ENCODE data around the gene EXOC3. TPM values are rescaled to one million over a fixed set of nuclear protein-coding genes. Genes with fewer than 3 reads are reported as not detected.

EXOC3 gene
- total RNA-seq, 2 donors from 2014 or later: 60.2 to 89.8 TPM

DNA sequence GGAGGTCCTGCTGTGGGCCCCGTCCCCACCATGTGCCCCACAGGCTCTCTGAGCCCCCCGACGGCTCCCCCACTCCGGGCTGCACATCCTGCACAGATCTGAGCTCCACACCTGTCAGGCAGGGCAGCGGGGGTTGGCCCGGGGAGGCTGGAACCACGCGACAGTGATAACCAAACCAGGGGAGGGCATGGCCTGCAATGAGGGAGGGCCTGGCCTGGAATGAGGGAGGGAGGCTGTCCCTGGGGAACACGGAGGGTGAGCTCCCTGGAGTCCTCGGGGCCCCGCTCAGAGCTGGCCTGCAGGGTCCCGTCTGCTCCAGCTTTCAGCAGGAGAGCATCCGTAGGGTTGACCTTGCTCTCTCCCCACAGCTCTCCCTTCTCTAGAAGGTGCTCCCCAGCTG lies 50.8 kb downstream of the EXOC3 start:
- Mint-ChIP-seq H3K9me3 (no peaks in the 10 kb centered on the region), H3K4me3 (no peak overlapping the region), H3K27ac (no peak overlapping the region), H3K4me1 (ENCODE audit: low read depth in 2 of 2) (peaks cover 0 to 3% of the 10 kb centered on the region in 2 donors), H3K36me3 (no peaks in the 10 kb centered on the region), H3K27me3 (peaks cover 0 to 5% of the 10 kb centered on the region in 2 donors)
- DNase-seq (ENCODE audit: low spot score) (no peak), ATAC-seq (peak; percentile 8 to 29)

- Mint-ChIP-seq H3K27me3 (peaks cover 0 to 5% of the 10 kb centered on the region in 2 donors), H3K4me1 (ENCODE audit: low read depth in 2 of 2) (peaks cover 0 to 3% of the 10 kb centered on the region in 2 donors), H3K4me3 (no peak overlapping the region), H3K9me3 (no peaks in the 10 kb centered on the region), H3K27ac (no peak overlapping the region), H3K36me3 (no peaks in the 10 kb centered on the region)
- DNase-seq (ENCODE audit: low spot score) (no peak), ATAC-seq (no peak)
Measured at GRCh38 chr5:494667-495255, 51.8 kb downstream of the EXOC3 start.

DNA sequence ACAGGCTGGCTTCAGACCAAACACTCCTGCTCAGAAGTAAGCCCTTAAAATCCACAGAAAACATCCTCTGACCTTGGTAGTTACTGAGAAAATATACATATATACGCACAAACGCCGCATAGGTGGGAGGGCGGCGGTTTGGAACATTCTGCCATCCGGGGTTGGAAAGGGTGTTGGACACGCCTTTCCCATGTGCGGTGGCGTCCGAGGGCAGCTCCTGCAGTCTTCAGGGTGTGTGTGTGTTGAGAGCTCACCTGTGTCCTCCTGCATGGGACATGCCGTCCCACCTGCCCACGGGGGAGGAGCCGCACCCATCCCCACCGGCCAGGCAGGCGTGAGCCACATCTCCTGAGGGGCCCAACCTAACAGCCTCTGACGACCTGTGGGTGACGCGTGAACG lies 53.1 kb downstream of the EXOC3 start:
- no peak overlapping the region for H3K27ac Mint-ChIP-seq
- ATAC-seq: no peak
- no peak overlapping the region for H3K4me3 Mint-ChIP-seq
- H3K4me1 Mint-ChIP-seq (ENCODE audit: low read depth in 2 of 2): peaks cover 0 to 3% of the 10 kb centered on the region in 2 donors
- peaks cover 0 to 5% of the 10 kb centered on the region in 2 donors for H3K27me3 Mint-ChIP-seq
- no peak for DNase-seq (ENCODE audit: low spot score)
- no peaks in the 10 kb centered on the region for H3K9me3 Mint-ChIP-seq
- no peaks in the 10 kb centered on the region for H3K36me3 Mint-ChIP-seq

- H3K27ac Mint-ChIP-seq: no peak overlapping the region
- DNase-seq (ENCODE audit: low spot score) (no peak), ATAC-seq (no peak)
- no peaks in the 10 kb centered on the region for H3K9me3 Mint-ChIP-seq
- H3K4me3 Mint-ChIP-seq: no peak overlapping the region
- H3K4me1 Mint-ChIP-seq (ENCODE audit: low read depth in 2 of 2): no peaks in the 10 kb centered on the region
- peaks cover 2 to 5% of the 10 kb centered on the region in 2 donors for H3K27me3 Mint-ChIP-seq
- no peaks in the 10 kb centered on the region for H3K36me3 Mint-ChIP-seq
Measured at GRCh38 chr5:497090-497700, 54.2 kb downstream of the EXOC3 start.

DNA sequence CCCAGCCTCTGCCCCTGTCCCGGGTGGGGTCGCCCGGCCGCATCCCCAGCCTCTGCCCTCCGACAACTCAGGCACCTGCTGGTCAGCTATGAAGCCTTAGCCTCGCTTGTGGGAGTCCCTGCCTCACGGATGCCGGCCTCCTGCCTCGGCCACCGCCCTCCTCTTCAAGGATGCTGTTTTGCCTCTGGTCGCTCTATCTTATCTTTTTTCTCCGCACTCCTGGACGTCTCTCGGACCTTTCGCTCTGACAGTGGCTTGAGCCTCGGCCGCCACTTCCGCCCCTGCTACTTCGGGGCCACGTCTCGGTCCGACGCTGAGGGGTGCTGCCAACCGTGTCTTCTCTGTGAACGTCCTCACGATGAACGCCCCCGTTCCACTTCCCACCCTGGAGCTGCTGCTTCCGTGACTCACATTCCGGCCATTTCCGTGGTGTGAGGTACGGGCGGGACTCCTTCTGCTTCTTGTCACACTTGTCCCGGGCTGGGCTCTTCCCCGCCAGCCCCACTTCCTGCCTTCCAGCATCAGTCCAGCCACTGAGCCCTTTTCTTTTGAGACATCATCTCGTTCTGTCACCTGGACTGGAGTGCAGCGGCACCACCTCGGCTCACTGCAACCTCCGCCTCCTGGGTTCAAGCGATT lies 55.0 kb downstream of the EXOC3 start:
- Mint-ChIP-seq H3K9me3 (no peaks in the 10 kb centered on the region), H3K27ac (no peak overlapping the region), H3K36me3 (no peaks in the 10 kb centered on the region), H3K27me3 (peaks cover 7 to 10% of the 10 kb centered on the region in 2 donors), H3K4me1 (ENCODE audit: low read depth in 2 of 2) (no peaks in the 10 kb centered on the region), H3K4me3 (no peak overlapping the region)
- DNase-seq (ENCODE audit: low spot score): no peak
- no peak for ATAC-seq

- Mint-ChIP-seq H3K27ac (no peak overlapping the region), H3K36me3 (no peaks in the 10 kb centered on the region), H3K9me3 (no peaks in the 10 kb centered on the region), H3K4me1 (ENCODE audit: low read depth in 2 of 2) (no peaks in the 10 kb centered on the region), H3K4me3 (no peak overlapping the region), H3K27me3 (peaks cover 7 to 13% of the 10 kb centered on the region in 2 donors)
- ATAC-seq (no peak), DNase-seq (ENCODE audit: low spot score) (no peak)
Measured at GRCh38 chr5:499233-500209, 56.5 kb downstream of the EXOC3 start.

- no peak overlapping the region for H3K4me3 Mint-ChIP-seq
- H3K27me3 Mint-ChIP-seq: peaks cover 7 to 13% of the 10 kb centered on the region in 2 donors
- no peak for DNase-seq (ENCODE audit: low spot score)
- no peaks in the 10 kb centered on the region for H3K4me1 Mint-ChIP-seq (ENCODE audit: low read depth in 2 of 2)
- H3K27ac Mint-ChIP-seq: no peak overlapping the region
- no peaks in the 10 kb centered on the region for H3K9me3 Mint-ChIP-seq
- ATAC-seq: peak in 1 of 2 donors; percentile 29
- no peaks in the 10 kb centered on the region for H3K36me3 Mint-ChIP-seq
Measured at GRCh38 chr5:500491-500890, 57.5 kb downstream of the EXOC3 start.

- Mint-ChIP-seq H3K36me3 (no peaks in the 10 kb centered on the region), H3K4me3 (no peak overlapping the region), H3K9me3 (no peaks in the 10 kb centered on the region), H3K27ac (no peak overlapping the region), H3K4me1 (ENCODE audit: low read depth in 2 of 2) (no peaks in the 10 kb centered on the region), H3K27me3 (peaks cover 7 to 13% of the 10 kb centered on the region in 2 donors)
- DNase-seq (ENCODE audit: low spot score) (no peak), ATAC-seq (no peak)
Measured at GRCh38 chr5:501105-501830, 58.3 kb downstream of the EXOC3 start.

GRCh38 chr5:501831-502184 lies 58.8 kb downstream of the EXOC3 start:
- ATAC-seq: no peak
- Mint-ChIP-seq H3K27ac (no peak overlapping the region), H3K27me3 (peaks cover 7 to 13% of the 10 kb centered on the region in 2 donors), H3K4me1 (ENCODE audit: low read depth in 2 of 2) (no peaks in the 10 kb centered on the region), H3K36me3 (no peaks in the 10 kb centered on the region), H3K4me3 (no peak overlapping the region), H3K9me3 (no peaks in the 10 kb centered on the region)
- DNase-seq (ENCODE audit: low spot score): no peak

DNA sequence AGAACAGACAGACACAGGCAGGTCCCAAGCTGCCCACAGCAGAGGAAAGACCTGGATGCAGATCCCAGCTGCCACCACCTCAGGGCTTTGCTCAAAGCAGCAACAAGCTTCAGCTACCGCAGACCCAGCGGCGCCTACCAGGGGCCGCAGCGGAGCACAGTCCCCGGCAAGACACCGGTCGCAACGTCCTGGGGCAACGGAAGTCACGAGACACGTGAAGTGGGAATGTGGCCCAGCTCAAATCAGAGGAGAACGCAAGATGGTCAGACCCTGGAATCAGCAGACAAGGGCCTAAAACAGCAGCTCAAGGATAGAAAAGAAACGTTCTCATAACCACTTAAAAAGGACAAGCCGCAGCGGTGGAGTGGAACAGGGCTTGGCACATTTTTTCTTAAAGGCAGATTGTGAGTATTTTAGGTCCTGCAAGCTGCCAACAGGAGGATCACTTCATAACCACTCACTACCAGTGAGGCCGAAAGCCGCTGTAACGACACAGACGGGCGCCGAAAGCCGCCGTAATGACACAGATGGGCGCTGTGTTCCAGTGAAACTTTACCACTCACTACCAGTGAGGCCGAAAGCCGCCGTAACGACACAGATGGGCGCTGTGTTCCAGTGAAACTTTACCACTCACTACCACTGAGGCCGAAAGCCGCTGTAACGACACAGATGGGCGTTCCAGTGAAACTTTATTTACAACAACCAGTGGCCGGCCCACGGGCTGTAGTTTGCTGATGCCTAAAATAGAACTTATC lies 59.5 kb downstream of the EXOC3 start:
- H3K36me3 Mint-ChIP-seq: no peaks in the 10 kb centered on the region
- H3K27ac Mint-ChIP-seq: no peak overlapping the region
- DNase-seq (ENCODE audit: low spot score): no peak
- peaks cover 7 to 13% of the 10 kb centered on the region in 2 donors for H3K27me3 Mint-ChIP-seq
- no peaks in the 10 kb centered on the region for H3K4me1 Mint-ChIP-seq (ENCODE audit: low read depth in 2 of 2)
- ATAC-seq: no peak
- no peaks in the 10 kb centered on the region for H3K9me3 Mint-ChIP-seq
- no peak overlapping the region for H3K4me3 Mint-ChIP-seq

- ATAC-seq (no peak), DNase-seq (ENCODE audit: low spot score) (no peak)
- H3K27me3 Mint-ChIP-seq: peaks cover 2 to 13% of the 10 kb centered on the region in 2 donors
- H3K9me3 Mint-ChIP-seq: no peaks in the 10 kb centered on the region
- no peak overlapping the region for H3K27ac Mint-ChIP-seq
- H3K4me3 Mint-ChIP-seq: no peak overlapping the region
- H3K36me3 Mint-ChIP-seq: no peaks in the 10 kb centered on the region
- H3K4me1 Mint-ChIP-seq (ENCODE audit: low read depth in 2 of 2): no peaks in the 10 kb centered on the region
Measured at GRCh38 chr5:504326-505154, 61.6 kb downstream of the EXOC3 start.

DNA sequence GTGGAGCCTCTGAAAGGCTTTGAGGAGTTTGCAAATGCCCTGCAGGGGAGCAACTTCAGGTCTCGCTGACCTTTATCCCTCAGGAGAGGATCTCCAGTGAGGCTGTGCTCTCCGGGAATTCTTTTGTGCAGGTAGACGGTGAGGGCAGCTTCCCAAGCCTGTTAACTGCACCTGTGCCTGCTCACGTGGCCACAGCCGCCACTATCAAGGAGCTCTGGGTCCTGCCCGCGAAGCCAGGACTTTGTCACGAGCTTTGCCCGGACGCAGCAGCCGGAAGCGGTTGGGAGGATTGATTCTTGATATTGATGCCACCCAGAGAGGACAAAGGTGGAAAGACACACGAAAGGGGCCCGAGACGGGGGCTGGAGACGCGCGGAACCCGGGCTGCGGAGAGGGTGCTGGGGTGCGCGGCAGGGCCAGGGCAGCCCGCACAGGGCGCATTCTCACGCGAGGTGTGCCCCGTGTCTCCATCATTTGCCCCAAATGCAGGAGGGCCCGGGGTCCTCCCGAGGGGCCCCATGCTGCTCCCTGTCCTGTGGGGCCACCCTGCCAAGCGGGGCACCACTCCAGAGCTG lies 63.1 kb downstream of the EXOC3 start:
- H3K36me3 Mint-ChIP-seq: no peaks in the 10 kb centered on the region
- peaks cover 2 to 13% of the 10 kb centered on the region in 2 donors for H3K27me3 Mint-ChIP-seq
- no peaks in the 10 kb centered on the region for H3K4me1 Mint-ChIP-seq (ENCODE audit: low read depth in 2 of 2)
- H3K9me3 Mint-ChIP-seq: no peaks in the 10 kb centered on the region
- DNase-seq (ENCODE audit: low spot score): no peak
- H3K4me3 Mint-ChIP-seq: no peak overlapping the region
- H3K27ac Mint-ChIP-seq: no peak overlapping the region
- ATAC-seq: no peak
